Measurements from ENCODE around the gene DONSON.
"Not testable (repeated sequence)": the region's sequence is repeated elsewhere in the genome, so short reads cannot be mapped to it uniquely, and the experiment has no call there.

The DONSON gene, protein sequence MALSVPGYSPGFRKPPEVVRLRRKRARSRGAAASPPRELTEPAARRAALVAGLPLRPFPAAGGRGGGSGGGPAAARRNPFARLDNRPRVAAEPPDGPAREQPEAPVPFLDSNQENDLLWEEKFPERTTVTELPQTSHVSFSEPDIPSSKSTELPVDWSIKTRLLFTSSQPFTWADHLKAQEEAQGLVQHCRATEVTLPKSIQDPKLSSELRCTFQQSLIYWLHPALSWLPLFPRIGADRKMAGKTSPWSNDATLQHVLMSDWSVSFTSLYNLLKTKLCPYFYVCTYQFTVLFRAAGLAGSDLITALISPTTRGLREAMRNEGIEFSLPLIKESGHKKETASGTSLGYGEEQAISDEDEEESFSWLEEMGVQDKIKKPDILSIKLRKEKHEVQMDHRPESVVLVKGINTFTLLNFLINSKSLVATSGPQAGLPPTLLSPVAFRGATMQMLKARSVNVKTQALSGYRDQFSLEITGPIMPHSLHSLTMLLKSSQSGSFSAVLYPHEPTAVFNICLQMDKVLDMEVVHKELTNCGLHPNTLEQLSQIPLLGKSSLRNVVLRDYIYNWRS

DNA sequence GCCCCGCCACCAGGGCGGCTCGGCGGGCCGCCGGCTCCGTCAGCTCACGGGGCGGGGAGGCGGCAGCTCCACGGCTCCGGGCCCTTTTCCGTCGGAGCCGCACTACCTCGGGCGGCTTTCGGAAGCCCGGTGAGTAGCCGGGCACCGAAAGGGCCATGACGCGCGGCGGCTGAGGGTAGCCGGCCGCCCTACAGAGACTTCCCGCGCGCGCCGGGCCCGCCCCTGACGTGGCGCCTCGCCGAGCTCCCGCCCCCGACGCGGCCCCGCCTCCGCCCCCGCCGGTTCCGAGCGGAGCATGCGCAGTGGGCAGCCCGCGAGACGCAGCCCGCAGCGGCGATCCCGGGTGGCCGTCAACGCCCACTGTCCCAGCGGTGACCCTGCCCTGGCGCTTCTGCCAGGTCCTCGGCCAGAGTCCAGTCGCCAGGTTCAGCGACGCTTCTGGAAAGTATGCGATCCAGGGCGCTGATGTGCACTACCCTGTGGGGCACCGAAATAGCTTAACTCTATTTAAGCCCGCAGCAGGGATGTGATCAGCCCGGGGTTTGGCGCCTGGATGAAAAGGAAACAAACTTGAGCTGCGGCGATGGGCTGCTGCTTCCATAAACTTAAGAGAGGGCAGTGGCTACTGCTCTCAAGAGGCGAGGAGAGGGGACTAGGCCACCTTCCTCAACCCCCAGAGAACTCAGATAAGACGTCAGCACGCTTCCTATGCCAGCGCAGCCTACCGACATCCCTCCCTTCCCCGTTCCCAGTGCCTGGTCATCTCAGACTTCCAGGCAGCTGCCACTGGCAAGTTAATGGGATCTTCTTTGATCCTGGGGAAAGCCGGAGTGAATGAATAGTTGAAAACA is at the start of gene DONSON:
Gene DONSON (minus strand): TSS at position 200 of the 851 bp plus-strand sequence. CDS start 43 bp downstream, at position 157.
- peak; percentile 88 for DNase-seq

DNA sequence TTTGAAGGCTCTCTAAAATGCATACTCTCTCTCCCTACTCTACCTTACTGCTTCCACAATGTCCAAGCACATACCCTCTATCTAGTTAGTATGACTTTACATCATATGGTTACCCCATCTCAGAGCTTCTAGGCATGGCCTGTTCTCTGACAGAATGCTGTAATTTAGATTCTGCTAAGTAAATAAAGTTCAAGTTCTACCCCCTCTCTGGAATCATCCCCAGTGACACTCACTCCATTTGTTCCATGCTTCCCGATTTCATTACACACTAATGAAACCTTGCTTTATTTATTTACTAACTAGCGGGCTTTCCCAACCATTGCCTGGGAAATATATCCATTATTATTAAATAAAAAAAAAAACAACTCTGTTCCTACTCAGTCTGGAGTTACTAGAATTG is 45.8 kb upstream of the DONSON start:
- no peak for DNase-seq

DNA sequence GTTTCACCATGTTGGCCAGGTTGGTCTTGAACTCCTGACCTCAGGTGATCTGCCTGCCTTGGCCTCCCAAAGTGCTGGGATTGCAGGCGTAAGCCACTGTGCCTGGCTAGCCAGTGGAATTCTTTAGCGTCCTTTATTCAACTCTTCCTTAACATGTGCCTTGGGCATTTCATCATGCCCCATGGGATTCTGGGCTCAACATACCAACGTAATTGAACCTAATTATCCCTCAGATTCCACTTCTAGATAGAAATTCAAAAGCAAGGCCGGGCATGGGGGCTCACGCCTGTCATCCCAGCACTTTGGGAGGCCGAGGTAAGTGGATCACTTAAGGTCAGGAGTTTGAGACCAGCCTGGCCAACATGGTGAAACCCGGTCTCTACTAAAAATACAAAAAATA is 37.7 kb upstream of the DONSON start:
- DNase-seq, result not testable (repeated sequence)

DNA sequence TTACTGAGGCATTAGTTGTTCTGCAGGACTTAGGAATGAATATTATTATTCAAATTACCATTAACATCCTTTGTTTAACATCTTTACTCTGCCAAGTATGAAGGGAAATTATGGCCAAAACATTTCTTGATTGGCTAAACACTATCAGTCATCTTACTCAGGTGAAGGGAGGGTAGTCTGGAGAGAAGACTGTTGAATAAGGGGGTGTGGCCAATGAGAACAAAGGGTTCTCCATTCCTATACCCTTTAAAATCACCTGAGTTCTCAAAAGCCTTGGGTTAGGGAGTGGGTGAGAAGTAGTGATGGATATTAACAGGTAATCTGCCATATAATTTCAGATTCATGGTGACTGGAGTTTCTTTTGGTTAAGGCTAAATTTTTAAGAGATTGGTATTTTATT is 33.8 kb upstream of the DONSON start:
- DNase-seq, result no peak

DNA sequence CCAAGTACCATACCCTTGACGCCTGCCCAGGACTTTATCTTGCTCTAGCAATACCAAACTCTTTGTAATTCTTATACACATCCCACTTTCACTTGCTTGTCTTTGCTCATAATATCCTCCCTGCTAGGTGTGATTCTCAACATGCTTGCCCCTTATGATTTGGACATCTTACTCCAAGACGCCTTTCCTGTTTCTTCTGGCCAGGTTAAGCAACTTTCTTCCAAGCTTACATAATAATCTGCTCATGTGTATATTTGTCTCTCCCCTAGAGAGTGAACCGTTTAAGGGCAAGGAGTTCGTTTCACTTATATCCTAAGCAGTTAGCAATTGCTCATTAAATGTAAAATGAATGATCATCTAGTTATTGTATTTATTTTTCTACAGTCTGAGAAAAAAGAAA is 31.2 kb upstream of the DONSON start:
- no peak for DNase-seq

DNA sequence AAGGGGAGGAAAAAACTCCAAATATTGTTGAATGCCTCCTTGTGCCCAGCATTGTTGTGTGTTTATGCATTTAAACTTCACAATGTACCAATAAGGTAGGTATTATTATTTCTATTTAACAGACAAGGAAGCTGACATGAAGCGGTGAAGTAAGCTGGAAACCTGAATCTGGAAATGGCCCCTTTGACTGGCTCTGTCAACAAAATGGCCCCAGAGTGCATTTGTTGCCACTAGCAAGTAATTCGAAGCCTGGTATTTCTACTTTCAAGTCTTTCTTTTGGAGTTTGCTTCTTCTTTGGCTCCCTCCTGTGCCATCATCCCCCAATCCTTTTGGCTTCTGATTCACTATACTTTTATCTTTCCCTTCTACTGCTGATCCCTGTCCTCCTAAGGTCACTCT is 29.9 kb upstream of the DONSON start:
- no peak for DNase-seq

DNA sequence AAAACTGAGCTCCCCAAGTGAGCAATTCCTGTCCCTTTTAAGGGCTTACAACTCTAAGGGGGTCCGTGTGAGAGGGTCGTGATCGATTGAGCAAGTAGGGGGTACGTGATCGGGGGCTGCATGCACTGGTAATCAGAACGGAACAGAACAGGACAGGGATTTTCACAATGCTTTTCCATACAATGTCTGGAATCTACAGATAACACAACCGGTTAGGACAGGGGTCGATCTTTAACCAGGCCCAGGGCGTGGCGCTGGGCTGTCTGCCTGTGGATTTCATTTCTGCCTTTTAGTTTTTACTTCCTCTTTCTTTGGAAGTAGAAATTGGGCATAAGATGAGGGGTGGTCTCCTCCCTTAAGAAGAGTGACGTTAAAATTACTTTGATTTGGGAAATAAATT is 29.1 kb upstream of the DONSON start:
- not testable (repeated sequence) for DNase-seq

DNA sequence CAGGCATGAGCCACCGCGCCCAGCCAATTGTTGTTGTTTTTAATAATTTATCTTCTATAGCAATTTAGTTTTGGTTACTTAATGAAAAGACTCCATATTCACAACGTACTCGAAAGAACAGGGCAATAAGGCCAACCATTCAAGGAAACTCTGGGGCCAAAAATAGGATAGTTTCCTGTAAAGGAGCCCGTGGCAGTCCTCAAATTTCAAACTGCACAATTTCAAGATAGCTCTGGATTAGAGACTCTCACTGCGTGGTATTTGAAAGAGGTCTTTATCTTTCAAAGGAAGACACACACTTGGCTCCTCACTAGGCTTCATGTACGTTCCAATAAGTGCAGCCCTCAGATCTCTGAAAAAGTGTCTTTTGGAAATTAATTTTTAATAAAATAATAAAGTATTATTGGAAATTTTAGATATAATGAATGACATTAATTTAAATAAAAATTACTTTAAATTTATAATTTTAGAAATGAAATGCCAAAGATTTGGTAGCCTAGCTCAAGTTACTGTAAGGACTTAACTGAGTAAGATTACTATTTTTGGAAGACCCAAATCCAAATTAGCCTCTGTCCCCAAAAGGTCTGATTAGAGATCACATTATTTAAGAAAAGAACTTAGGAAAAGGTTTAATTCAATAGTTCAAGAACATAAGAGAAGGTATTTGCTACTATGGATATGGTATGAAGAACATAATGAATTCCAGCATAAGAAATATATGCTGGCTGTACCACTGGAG is 22.7 kb upstream of the DONSON start:
- DNase-seq, result no peak

DNA sequence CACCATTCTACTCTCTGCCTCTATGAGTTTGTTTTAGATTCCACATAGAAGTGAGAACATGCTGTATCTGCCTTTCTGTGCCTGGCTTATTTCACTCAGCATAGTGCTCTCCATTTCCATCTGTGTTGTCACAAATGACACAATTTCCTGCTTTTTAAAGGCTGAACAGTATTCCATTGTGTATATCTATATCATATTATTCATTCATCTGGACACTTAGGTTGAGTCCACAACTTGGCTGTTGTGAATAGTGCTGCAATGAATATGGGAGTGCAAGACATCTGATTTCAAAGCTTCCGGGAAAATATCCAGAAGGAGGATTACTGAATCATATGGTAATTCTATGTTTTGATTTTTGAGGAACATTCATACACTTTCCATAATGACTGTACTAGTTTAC is 20.1 kb upstream of the DONSON start:
- DNase-seq, result no peak

DNA sequence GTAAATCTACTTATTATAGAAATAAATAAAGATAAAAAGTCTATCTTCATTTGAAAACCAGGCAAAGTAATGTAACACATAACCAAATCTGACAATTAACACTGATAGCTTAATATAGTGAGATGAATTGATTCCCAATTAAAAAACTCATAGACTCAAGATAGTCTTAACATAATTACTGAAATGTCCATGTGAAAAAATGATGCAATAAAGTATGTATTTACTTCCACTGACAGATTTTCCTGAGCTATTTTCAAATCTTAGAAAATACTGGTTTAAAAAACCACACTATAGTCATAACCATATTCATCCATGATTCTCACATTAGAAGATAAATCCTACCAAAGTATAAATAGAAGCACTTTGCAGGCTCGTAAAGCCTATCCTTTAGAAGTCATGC is 9.6 kb upstream of the DONSON start:
- no peak for DNase-seq

DNA sequence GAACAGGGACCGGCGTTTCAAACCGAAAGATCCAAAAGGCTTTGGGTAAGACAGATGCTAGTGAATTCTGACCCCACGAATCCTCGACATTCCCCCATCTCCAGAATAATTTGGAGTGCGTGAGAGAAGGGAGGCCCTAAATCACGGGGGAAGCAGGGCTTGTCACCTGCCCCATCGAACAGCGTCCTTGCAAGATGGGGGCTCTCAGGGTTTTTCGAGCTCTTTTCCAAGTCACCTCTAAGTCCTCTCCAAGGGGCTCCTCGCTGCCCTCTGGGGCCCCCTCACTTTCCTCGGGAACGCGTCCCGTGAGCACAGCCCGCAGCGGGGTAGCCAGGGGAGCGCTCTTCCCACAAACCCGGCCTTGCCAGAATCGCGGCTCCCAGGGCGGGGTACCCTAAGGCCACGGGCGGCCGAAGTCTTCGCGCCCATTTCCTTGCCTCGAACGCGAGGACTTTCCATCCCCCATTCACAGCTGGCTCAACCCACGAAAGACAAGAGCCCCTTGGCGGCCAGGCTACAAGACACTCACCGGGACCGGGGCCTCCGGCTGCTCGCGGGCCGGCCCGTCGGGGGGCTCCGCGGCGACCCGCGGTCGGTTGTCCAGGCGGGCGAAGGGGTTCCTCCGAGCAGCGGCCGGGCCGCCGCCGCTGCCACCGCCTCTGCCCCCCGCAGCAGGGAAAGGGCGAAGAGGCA is 546 bp downstream of the DONSON start:
- peak; percentile 45 for DNase-seq

DNA sequence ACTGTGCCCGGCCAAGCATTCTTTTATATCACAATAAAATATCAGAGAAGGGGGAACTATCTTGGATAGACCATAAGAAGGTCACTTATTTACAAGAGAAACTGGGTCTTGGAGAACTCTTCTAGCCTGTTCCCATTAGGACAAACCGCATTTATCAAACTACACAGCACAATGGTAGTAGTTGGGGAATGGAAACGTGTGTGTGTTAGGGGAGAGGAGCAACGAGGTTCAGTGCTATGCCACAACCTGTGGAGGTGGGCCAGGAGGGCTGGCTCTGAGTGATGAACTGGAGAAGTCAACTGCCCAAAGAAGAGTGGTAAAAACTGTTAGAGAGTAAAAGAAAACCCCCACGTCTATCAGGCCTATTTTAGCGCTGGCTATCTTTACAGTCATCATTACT is 1.6 kb downstream of the DONSON start:
- no peak for DNase-seq

DNA sequence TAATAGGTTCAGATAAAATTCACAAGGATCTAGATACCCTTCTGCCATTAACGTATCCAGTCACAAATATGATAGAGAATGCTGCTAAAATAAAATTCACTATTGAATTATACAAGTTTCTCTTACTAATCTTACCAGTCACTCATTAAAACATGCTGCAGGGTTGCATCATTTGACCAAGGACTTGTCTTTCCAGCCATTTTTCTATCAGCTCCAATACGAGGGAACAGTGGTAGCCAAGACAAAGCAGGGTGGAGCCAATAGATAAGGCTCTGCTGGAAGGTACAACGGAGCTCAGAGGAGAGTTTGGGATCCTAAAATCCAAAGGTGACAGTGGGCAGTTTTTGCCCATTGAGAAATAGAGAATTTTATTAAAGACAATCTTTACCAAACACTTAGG is 4.0 kb downstream of the DONSON start:
- DNase-seq, result no peak

DNA sequence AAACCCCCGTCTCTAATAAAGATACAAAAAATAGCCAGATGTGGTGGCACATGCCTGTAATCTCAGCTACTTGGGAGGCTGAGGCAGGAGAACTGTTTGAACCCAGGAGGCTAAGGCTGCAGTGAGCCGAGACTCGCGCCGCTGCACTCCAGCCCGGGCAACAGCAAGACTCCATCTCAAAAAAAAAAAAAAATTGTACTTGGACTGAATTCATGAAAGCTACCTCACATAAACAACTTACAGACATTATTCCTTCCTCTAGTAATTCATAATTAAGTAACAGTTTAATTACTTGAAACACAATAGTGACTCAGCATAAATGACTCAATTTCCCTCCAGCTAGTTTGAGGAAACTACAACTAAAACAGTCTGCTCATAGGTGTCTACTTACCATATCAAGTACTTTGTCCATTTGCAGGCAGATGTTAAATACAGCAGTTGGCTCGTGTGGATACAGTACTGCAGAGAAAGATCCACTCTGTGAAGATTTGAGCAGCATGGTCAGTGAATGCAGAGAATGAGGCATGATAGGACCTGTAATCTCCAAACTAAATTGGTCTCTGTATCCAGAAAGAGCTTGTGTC is 9.4 kb downstream of the DONSON start:
- no peak for DNase-seq

DNA sequence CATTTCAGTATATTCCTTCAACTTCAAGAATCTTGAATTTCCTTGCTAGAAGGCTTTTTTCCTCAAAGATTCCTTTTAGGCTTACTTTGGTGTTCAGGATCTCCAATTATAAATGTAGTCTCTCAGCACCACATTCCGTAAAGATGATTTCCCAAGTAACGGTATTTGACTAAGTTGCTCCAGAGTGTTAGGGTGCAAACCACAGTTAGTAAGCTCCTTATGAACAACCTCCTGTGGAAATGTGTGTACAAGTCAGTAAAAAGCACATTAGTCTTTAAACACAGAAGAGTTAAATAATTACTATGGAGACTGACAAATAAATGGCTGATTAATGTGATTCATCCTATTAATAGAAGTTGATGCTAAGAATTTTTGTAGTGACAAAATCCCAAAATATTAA is 10.3 kb downstream of the DONSON start:
- no peak for DNase-seq

DNA sequence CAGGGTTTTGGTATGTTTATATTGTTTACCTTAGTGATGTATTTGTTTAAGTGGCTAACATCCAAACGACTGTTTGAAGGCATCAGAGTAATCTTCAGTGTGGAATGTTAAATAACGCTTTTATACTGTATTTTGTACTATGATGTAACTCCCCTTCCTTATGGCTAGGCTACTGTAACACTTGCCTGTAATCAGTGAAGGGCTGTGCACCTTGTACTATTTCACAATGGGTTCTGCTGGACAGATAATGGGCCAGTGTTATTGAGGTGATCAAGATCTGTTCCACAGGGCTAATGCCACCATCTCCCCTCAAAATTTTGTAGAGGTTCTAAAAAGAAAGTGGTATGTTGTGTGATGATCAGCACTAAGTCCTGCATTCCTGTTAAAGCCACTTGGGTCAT is 11.7 kb downstream of the DONSON start:
- not testable (repeated sequence) for DNase-seq

DNA sequence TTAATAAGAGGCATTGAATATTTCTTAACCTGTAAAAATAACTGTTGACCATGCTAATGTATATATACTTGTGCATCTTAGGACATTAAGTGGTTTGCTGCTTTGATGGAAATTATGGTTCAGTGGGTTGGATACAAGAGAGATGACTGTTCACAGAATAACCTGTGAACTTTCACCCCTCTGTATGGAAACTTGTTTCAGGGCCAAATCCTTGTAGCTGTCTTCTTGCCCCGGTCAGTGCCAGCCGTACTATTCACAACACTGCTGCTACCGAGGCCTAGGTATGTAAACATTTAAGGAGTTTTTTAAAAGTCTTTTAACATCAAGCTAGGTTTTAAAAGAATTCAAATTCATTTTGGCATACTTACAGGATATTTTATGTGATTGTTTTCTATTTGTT is 16.1 kb downstream of the DONSON start:
- DNase-seq, result no peak

DNA sequence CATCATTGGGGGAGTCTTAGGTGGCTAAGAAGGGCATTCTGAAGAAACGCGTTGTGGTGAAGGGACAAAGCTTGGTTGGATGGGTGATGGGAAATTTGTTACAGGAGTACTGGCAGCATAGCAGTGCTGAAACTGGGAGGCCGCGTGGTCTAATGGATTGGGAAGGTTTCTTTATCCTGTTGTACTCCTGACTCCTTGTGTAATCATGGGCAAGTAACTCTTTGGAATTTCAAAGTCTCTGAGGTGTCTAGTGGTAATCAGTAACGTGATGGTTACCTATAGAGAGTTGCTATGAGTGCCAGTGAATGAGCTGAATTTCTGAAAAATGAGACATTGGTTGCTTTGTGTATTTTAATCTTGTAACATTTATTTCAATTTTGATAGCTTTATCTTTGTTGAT is 18.5 kb downstream of the DONSON start:
- DNase-seq, result no peak

DNA sequence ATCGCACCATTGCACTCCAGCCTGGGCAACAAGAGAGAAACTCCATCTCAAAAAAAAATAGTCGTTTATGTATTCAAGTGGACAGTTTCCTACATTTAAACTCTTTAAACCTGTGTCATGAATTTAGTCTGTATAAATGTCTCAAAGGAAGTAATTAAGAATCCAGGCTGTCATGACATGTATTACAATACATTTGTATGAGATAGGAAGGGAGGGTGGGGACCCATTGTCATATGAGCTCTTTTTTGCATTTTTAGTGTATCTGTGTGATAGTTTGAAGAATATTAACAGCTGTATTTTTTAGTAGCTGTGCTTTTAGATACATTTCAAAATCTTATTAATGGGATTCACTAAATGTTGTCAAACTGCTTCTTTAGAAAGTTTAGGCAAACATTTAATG is 20.0 kb downstream of the DONSON start:
- DNase-seq, result no peak

DNA sequence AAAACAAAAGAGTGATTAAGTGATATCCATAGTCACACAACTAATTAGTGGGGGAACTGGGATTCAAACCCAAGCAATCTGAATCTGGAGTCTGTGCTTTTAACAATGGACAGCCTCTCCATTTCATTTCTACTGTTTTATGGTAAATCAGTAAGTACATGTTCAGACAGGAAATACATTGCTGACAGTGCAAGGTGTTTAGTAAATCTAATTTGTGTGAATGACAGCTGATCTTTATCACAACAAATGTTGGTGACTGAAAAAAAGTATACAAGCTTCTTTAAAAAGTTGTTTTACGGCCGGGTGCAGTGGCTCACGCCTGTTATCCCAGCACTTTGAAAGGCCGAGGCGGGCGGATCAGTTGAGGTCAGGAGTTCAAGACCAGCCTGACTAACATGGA is 20.6 kb downstream of the DONSON start:
- no peak for DNase-seq

DNA sequence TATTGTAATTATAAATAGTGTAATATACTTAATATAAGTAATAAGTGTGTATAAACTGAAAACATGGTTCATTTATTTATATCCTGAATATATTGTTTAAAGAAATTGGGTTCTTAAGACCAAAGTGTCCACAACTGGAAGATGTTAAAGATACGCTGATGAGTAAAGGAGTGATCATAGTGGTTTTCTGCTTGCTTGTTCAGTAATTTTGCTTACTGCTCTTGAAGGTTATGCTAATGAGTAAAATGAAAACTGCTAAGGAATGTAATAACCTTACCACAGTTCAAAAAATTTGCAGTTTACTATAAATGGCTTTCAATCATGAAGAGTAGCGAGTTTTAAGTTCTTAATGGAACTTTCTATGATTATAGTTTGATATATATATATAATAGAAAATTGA is 22.0 kb downstream of the DONSON start:
- DNase-seq, result no peak

DNA sequence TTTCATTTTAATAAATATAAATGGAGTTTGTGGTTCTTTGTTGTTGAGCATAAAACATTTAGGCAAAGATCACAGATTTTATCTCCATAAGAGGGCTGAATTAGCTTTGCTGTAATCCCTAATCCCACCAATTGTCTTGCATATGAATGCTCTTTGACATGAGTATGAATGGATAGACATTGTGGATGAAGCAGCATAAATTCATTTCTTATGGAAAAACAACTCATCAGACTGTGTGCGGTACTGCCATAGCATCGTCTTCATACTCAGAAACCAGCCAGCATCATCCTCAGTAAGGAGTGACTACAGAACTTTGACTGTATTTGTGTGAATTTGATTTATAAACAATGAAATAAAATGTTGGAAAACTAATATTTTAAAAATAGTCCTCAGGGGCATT is 26.1 kb downstream of the DONSON start:
- no peak for DNase-seq

All from NK-92 treated with Interleukin-12 subunit alpha and Interleukin-12 subunit beta, amount 100 ng/mL, for 24 hours (cell line).